PFSK-1 (cell line): ENCODE data around the gene HM13.

Experiments used
- FOXP2 ChIP-seq: optimal IDR thresholded peaks from 2 replicates; pipeline ENCODE3; 2011; ENCODE audit warnings: borderline replicate concordance, control low read depth, inconsistent platforms; ENCODE audit not compliant: insufficient read depth; ENCODE audit errors: extremely low read length, extremely low read depth
- POLR2AphosphoS5 ChIP-seq: IDR thresholded peaks from 2 replicates; pipeline ENCODE4 v1.6.1; 2012; ENCODE audit warnings: low read depth, mild to moderate bottlenecking, control low read depth, low read length, moderate library complexity
- REST ChIP-seq, 2 experiments: IDR thresholded peaks; 2 replicates each; pipeline versions ENCODE4 v1.6.1 to v1.8.0; 2011 to 2012; ENCODE audit warnings: low read depth in 2 of 2, low read length in 2 of 2, control low read depth in 1 of 2, inconsistent platforms in 1 of 2, mild to moderate bottlenecking in 1 of 2, moderate library complexity in 1 of 2; ENCODE audit not compliant: insufficient read depth in 1 of 2
- SIN3A ChIP-seq: IDR thresholded peaks from 2 replicates; pipeline ENCODE4 v1.6.1; 2012; ENCODE audit warnings: mild to moderate bottlenecking, low read length, moderate library complexity, borderline replicate concordance; ENCODE audit not compliant: insufficient read depth
- TAF1 ChIP-seq: IDR thresholded peaks from 2 replicates; pipeline ENCODE4 v1.6.1; 2012; ENCODE audit warnings: low read length, control low read depth, borderline replicate concordance; ENCODE audit not compliant: insufficient read depth

DNA sequence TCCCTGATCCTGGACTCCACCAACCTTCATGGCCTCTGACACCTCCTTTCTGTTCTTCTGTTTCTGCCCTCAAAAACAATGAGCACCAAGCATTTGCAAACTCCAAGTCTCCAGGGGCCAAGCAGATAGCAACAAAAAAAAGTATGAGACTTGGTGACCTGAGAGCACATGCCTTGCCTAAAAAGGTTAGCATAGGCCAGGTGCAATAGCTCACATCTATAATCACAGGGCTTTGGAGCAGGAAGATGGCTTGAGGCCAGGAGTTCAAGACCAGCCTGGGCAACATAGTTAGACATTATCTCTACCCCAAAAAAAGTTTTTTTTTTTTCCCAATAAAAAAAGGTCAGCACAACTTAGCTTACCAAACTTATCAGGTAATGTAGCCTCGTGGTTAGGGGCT is 13.7 kb upstream of the HM13 start:
- TF ChIP-seq REST (IDR thresholded peaks at IDR 0.05; ENCODE audit: insufficient read depth in 1 of 2, low read depth in 2 of 2, low read length in 2 of 2) (no peak), POLR2AphosphoS5 (no peak), SIN3A (no peak), TAF1 (no peak), FOXP2 (no peak)
